Cerebellar nuclear complex (tissue), 1 donor: ENCODE data around the gene CER1.
A peak's percentile ranks its signal among the peaks of the same experiment; 100 is the strongest.
"Not testable (repeated sequence)": the region's sequence is repeated elsewhere in the genome, so short reads cannot be mapped to it uniquely, and the experiment has no call there.

Experiments
- DNase-seq, 2 experiments: peaks; one replicate each; lab custom pipeline; 2025; lab: John Stamatoyannopoulos, UW

CER1 gene

DNA sequence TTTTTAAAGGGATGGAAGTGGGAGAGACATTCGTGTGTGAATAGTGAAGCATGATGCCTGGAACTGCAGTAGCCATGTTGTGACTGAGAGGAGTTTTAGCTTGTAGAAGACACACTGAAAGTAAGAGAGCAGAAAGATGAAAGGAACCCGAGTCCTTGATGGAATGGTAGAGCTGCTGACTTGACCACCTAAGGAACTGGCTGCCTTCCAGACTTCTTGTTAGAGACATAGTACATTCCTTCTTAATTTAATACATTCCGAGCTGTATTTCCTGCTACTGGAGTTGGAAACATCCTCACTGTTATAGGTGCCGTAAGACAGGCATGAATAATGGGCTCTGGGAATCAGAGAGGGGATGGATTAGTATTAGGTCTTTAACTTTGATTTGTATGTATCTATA is 7.4 kb downstream of the CER1 start:
- no peak for DNase-seq

GRCh38 chr9:14713187-14713767 is 9.3 kb downstream of the CER1 start:
- DNase-seq = no peak

DNA sequence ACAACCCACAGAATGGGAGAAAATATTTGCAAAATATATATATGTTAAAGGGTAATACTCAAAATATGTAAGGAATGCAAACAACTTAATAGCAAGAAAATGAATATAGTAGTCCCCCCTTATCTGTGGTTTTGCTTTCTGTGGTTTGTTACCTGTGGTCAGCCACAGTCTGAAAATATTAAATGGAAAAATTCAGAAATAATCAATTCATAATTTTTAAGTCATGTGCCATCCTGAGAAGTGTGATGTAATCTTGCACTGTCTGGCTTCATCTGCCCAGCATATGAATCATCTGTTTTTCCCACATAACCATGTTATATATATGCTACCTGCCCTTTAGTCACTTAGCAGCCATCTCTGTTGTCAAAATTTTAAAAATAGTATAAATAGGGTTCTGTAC is 11.7 kb downstream of the CER1 start:
- no peak for DNase-seq

- DNase-seq = no peak
Measured at GRCh38 chr9:14706530-14707140, 15.9 kb downstream of the CER1 start.

DNA sequence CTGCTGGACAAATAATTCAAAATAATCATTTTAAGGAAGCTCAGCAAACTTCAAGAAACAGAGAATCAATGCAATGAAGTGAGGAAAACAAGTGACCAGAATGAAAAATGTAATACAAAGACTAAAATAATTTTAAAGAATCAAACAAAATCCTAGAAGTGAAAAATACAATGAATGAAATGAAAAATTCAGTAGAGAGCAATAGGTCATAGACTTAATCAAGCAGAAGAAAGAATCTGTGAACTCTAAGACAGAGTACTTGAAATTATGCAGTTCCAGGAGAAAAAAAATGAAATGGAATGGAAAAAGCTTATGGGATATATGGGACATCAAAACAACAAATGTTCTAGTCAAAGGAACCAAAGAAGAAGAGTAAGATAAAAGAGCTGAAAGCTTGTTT is 17.5 kb downstream of the CER1 start:
- DNase-seq = no peak

DNA sequence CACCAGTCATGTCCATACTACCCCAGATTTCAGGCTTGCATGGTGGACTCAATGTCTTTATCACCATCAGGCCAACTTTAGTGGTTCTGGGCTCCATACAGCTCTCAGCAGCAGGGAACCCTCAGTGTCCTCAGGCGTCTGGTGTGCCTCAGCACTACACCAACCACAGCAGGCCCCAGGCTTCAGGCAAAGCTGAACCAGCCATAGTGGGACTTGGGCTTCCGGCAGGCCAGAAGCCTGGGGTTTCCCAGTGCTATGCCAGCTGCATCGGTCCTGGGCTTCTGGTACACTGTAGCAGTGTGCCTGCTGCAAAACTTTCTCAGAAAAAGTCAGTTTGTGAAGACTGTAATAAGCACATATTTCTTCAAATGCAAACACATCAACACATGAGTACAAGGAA is 18.3 kb downstream of the CER1 start:
- DNase-seq = no peak

- DNase-seq = no peak
Measured at GRCh38 chr9:14702200-14702720, 20.3 kb downstream of the CER1 start.

- DNase-seq = peak in 1 of 2 experiments; percentile 43
Measured at GRCh38 chr9:14693251-14693861, 29.2 kb downstream of the CER1 start, which contains the start of gene ZDHHC21. Gene ZDHHC21 (minus strand): TSS chr9:14693432. CDS start chr9:14674340, 19,092 bp downstream.

GRCh38 chr9:14692470-14693250 is 29.9 kb downstream of the CER1 start:
- DNase-seq = no peak

- DNase-seq = no peak
Measured at GRCh38 chr9:14690948-14691730, 31.4 kb downstream of the CER1 start.

DNA sequence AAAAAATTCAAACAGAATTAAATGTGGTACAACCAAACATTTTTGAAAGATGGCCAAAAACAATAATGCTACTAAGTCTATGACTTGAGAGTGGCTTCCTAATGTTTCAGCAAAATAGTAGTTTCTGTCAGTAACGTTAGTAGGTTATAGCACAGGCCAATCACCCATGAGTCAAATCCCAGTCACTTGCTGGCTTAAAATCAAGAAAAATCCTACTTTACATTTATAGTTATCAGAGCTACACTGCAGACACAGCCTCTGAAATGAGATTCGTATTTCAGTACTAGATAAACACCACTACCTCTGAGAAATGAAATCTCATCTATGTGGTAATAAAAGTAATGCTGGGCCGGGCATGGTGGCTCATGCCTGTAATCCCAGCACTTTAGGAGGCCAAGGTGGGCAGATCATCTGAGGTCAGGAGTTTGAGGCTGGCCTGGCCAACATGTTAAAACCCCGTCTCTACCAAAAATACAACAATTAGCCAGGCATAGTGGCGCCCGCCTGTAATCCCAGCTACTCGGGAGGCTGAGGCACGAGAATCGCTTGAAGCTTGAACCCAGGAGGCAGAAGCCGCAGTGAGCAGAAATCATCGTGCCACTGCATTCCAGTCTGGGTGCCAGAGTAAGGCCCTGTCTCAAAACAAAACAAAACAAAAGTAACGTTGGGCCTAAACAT is 35.4 kb downstream of the CER1 start:
- DNase-seq = no peak

DNA sequence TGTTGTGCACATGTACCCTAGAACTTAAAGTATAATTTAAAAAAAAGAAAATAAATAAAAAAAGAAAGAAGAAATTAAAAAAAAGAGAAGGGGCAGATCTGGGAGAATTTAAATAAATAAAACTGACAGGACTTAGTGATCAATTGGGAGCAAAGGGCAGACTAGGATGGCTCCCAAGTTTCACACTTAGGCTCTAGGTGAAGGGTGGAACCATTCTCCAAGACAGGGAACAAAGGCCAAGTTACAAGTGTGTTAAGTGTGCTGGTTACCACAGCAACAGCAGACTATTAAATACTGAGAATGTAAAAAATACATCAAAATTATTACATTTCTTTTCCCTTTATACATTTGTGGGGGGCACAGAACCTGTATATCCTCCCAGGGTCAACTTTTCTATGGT is 36.4 kb downstream of the CER1 start:
- no peak for DNase-seq

GRCh38 chr9:14682616-14683015 is 39.9 kb downstream of the CER1 start:
- not testable (repeated sequence) for DNase-seq

DNA sequence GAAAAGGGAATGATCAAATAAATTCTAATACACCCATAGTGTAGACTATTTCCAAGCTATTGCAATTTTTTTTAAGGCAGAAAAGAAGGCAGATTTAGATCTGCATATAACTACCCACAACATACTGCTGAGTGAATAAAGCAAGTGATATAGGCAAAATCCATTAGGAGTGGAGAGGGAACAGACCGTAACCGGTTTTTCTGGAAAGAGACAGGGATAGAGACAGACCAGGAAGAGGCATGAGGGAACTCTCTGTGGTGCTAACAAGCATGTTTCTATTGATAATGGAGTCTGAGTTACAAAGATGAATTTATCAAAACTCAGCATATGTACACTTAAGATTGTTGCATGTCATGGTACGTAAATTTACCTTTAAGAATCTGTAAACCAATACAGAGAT is 43.8 kb downstream of the CER1 start:
- DNase-seq = no peak

- DNase-seq = no peak
Measured at GRCh38 chr9:14677872-14678271, 44.7 kb downstream of the CER1 start.

- DNase-seq = no peak
Measured at GRCh38 chr9:14677396-14677795, 45.1 kb downstream of the CER1 start.

DNA sequence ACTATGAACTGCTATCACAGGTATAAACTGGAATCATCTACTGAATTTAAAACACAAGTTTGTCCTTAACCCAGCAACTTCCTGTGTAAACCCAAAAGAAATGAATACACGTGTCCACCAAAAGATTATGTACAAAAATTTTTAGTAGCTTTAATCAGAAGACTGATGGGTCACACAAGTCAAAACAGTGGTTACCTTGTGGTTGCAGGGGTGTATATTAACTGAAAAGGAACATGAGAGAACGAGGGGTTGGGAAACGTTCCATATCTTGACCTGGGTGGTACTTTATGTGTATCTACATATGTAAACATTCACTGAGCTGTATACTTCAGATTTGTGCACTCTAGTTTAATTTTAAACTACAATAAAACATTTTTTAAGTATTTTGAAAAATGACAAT is 47.9 kb downstream of the CER1 start:
- no peak for DNase-seq

DNA sequence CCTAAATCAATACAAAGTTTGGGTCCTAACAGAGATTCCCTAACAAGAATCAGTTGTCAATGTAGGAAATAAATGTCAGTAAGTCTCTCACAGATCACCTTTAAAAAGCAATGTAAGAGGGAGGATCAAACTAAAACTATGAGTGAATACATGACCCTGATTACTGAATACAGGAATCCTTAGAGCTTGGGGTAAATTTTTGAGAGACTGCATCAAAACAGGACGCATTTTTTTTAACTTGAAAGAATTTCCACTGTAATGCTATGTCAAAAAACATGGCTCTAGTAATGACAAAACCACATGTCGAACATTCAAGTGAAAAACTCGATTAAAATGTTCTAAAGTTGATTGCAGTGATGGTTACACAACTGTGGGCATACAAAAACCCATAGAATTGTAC is 51.2 kb downstream of the CER1 start:
- no peak for DNase-seq

DNA sequence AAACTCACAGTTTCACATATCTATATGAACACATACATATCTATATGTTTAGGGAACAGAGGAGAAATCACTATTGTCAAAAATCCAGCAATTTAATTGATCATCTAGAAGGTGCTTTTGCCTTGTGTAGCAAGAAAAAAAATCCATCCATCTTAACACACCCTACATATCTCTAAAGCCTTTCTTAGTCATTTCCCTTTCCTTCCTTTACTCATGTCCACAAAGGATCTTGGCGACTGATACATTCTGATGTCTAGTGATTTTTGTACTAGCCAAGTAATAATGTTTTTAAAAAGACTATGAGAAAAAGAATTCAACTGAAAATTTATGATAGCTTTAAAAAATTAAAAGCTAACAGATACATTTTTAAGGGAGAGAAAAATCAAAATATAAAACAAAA is 51.8 kb downstream of the CER1 start:
- no peak for DNase-seq
